OCI-LY3 (cell line): ENCODE results near the gene RGS9.
"Not testable (repeated sequence)": the region's sequence is repeated elsewhere in the genome, so short reads cannot be mapped to it uniquely, and the experiment has no call there.

Experiments used
- H2AFZ ChIP-seq: fragments of 200-600, 300-600 bp; shearing (Covaris generic); 2 replicates; pipeline ENCODE4 v1.6.0; 2014; ENCODE audit warnings: antibody characterized with exemption, low read depth, low read length
- H3K27ac ChIP-seq: fragments of 200-600, 300-600 bp; sonication (generic); 2 replicates; pipeline ENCODE4 v1.5.1; 2014; ENCODE audit warnings: mild to moderate bottlenecking, low read length, moderate library complexity, mixed read lengths
- H3K27me3 ChIP-seq: fragments of 200-600, 300-600 bp; sonication (generic); 2 replicates; pipeline ENCODE4 v1.6.1; 2014; ENCODE audit warnings: low read depth, low read length, mixed read lengths
- H3K36me3 ChIP-seq: fragments of 200-600, 300-600 bp; sonication (generic); replicated peaks from 2 replicates; pipeline ENCODE3; 2014; ENCODE audit warnings: low read depth, low read length, mixed read lengths
- H3K4me1 ChIP-seq: fragments of 300-600, 200-600 bp; sonication (generic); 2 replicates; pipeline ENCODE4 v1.6.1; 2014; ENCODE audit warnings: low read length, mixed read lengths
- H3K4me2 ChIP-seq: fragments of 200-600, 300-600 bp; sonication (generic); 2 replicates; pipeline ENCODE4 v1.6.1; 2014; ENCODE audit warnings: low read length, mixed read lengths
- H3K4me3 ChIP-seq: fragments of 300-600, 200-600 bp; sonication (generic); 2 replicates; pipeline ENCODE4 v1.5.1; 2014; ENCODE audit warnings: antibody characterized with exemption, mild to moderate bottlenecking, low read length, moderate library complexity
- H3K79me2 ChIP-seq: fragments of 300-600, 200-600 bp; shearing (Covaris generic); 2 replicates; pipeline ENCODE4 v1.6.1; 2014; ENCODE audit warnings: mild to moderate bottlenecking, low read length, mixed read lengths
- H3K9ac ChIP-seq: fragments of 300-600, 200-600 bp; shearing (Covaris generic); 2 replicates; pipeline ENCODE4 v1.6.0; 2014; ENCODE audit warnings: mild to moderate bottlenecking, low read length, moderate library complexity
- H3K9me3 ChIP-seq: fragments of 200-600, 300-600 bp; shearing (Covaris generic); 2 replicates; pipeline ENCODE4 v1.6.1; 2014; ENCODE audit warnings: low read length, mixed read lengths; ENCODE audit not compliant: insufficient read depth
- H4K20me1 ChIP-seq: fragments of 200-600, 300-600 bp; sonication (generic); 2 replicates; pipeline ENCODE4 v1.6.1; 2016; ENCODE audit warnings: low read length, mixed read lengths; ENCODE audit not compliant: insufficient read depth
- EZH2phosphoT487 ChIP-seq: fragments of 200-600 bp; shearing (Covaris generic); IDR thresholded peaks from 2 replicates; pipeline ENCODE4 v1.6.1; 2018; ENCODE audit warnings: antibody characterized with exemption, mixed run types, low read depth
- TF ChIP-seq, protein P1 (sequence below): fragments of 200-600, 300-600 bp; sonication (generic); IDR thresholded peaks from 2 replicates; pipeline ENCODE4 v1.5.1; 2014; ENCODE audit warnings: antibody characterized with exemption, low read length, low read depth

Gene RGS9

GRCh38 chr17:65115839-65116238, 21.3 kb upstream of the RGS9 start:
- Histone ChIP-seq H3K36me3 (no peaks in the 10 kb centered on the region), H4K20me1 (no peaks in the 10 kb centered on the region), H3K79me2 (no peaks in the 10 kb centered on the region), H3K27ac (no peak overlapping the region), H3K9me3 (no peaks in the 10 kb centered on the region), H3K4me2 (no peak overlapping the region), H3K4me3 (no peak overlapping the region), H3K27me3 (no peaks in the 10 kb centered on the region), H3K9ac (no peak overlapping the region), H2AFZ (no peak overlapping the region), H3K4me1 (no peaks in the 10 kb centered on the region)
- TF ChIP-seq, protein P1, sequence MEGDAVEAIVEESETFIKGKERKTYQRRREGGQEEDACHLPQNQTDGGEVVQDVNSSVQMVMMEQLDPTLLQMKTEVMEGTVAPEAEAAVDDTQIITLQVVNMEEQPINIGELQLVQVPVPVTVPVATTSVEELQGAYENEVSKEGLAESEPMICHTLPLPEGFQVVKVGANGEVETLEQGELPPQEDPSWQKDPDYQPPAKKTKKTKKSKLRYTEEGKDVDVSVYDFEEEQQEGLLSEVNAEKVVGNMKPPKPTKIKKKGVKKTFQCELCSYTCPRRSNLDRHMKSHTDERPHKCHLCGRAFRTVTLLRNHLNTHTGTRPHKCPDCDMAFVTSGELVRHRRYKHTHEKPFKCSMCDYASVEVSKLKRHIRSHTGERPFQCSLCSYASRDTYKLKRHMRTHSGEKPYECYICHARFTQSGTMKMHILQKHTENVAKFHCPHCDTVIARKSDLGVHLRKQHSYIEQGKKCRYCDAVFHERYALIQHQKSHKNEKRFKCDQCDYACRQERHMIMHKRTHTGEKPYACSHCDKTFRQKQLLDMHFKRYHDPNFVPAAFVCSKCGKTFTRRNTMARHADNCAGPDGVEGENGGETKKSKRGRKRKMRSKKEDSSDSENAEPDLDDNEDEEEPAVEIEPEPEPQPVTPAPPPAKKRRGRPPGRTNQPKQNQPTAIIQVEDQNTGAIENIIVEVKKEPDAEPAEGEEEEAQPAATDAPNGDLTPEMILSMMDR = no peak
- no peak for TF ChIP-seq EZH2phosphoT487

GRCh38 chr17:65116515-65116914, 20.7 kb upstream of the RGS9 start:
- H3K9ac ChIP-seq, H3K79me2 ChIP-seq, H3K27me3 ChIP-seq, H3K4me2 ChIP-seq, H2AFZ ChIP-seq, H3K4me1 ChIP-seq, H3K4me3 ChIP-seq, H4K20me1 ChIP-seq, H3K9me3 ChIP-seq, H3K36me3 ChIP-seq, H3K27ac ChIP-seq: not testable (repeated sequence)

- Histone ChIP-seq H3K9ac (no peak overlapping the region), H3K4me3 (no peak overlapping the region), H3K27ac (no peak overlapping the region), H3K79me2 (no peaks in the 10 kb centered on the region), H2AFZ (no peak overlapping the region), H3K9me3 (no peaks in the 10 kb centered on the region), H3K36me3 (no peaks in the 10 kb centered on the region), H3K4me1 (peaks cover 14% of the 10 kb centered on the region), H3K27me3 (no peaks in the 10 kb centered on the region), H3K4me2 (no peak overlapping the region), H4K20me1 (no peaks in the 10 kb centered on the region)
- TF ChIP-seq, protein P1 = no peak
- TF ChIP-seq EZH2phosphoT487 = no peak
These were observed 19.7 kb upstream of the RGS9 start for GRCh38 chr17:65117384-65118035.

GRCh38 chr17:65121368-65121767, 15.8 kb upstream of the RGS9 start:
- TF ChIP-seq, protein P1 = no peak
- TF ChIP-seq EZH2phosphoT487 = no peak
- H3K4me2 ChIP-seq = no peak overlapping the region

More at GRCh38 chr17:65121368-65121767, 15.8 kb upstream of the RGS9 start:
- no peaks in the 10 kb centered on the region for H3K9me3 ChIP-seq
- H3K79me2 ChIP-seq = no peaks in the 10 kb centered on the region
- H3K9ac ChIP-seq = no peak overlapping the region
- no peaks in the 10 kb centered on the region for H3K27me3 ChIP-seq
- H3K27ac ChIP-seq = no peak overlapping the region
- no peak overlapping the region for H3K4me3 ChIP-seq
- H2AFZ ChIP-seq = no peak overlapping the region
- no peaks in the 10 kb centered on the region for H4K20me1 ChIP-seq
- peaks cover 21% of the 10 kb centered on the region for H3K4me1 ChIP-seq
- H3K36me3 ChIP-seq = no peaks in the 10 kb centered on the region
